GM12801 (cell line): ENCODE results near the gene GNB1L.

Experiments used
- TF ChIP-seq, protein P1 (sequence below): IDR thresholded peaks from one replicate; pipeline ENCODE4 v1.5.1; 2011; ENCODE audit warnings: control low read depth; ENCODE audit not compliant: insufficient read length; ENCODE audit errors: extremely low read depth

Gene GNB1L

DNA sequence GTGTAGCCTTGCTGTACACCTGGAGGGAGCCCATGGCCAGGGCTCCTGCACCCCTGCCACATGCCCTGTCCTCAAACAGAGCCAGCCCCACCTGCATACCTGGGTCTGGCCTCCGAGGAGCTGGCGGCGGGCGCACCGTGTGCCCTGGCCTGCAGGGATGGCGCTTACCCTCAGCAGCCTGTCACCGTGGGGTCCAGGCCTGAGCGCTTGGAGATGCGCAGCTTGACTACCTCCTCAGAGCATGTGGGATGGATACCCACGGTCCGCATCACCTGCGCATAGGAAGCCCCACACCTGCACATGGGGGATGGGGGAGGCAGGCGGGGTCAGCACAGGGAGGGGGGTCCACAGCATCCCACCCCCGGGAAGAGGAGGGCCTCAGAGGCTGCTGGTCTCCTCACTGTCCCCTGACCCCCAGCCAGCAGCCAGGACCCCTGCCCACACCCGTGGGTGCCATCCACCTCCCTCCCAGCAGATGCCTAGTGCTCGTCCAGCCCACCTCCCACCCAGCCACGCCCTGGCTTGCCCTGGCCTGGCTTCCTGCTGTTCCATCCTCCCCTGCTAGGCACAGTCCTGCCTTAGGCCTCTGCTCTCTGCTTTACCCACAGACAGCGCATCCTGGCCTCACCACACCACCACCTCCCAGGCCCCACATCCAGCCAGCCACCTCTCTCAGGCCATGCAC, 22.4 kb upstream of the GNB1L start:
- TF ChIP-seq, protein P1, sequence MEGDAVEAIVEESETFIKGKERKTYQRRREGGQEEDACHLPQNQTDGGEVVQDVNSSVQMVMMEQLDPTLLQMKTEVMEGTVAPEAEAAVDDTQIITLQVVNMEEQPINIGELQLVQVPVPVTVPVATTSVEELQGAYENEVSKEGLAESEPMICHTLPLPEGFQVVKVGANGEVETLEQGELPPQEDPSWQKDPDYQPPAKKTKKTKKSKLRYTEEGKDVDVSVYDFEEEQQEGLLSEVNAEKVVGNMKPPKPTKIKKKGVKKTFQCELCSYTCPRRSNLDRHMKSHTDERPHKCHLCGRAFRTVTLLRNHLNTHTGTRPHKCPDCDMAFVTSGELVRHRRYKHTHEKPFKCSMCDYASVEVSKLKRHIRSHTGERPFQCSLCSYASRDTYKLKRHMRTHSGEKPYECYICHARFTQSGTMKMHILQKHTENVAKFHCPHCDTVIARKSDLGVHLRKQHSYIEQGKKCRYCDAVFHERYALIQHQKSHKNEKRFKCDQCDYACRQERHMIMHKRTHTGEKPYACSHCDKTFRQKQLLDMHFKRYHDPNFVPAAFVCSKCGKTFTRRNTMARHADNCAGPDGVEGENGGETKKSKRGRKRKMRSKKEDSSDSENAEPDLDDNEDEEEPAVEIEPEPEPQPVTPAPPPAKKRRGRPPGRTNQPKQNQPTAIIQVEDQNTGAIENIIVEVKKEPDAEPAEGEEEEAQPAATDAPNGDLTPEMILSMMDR, result no peak

DNA sequence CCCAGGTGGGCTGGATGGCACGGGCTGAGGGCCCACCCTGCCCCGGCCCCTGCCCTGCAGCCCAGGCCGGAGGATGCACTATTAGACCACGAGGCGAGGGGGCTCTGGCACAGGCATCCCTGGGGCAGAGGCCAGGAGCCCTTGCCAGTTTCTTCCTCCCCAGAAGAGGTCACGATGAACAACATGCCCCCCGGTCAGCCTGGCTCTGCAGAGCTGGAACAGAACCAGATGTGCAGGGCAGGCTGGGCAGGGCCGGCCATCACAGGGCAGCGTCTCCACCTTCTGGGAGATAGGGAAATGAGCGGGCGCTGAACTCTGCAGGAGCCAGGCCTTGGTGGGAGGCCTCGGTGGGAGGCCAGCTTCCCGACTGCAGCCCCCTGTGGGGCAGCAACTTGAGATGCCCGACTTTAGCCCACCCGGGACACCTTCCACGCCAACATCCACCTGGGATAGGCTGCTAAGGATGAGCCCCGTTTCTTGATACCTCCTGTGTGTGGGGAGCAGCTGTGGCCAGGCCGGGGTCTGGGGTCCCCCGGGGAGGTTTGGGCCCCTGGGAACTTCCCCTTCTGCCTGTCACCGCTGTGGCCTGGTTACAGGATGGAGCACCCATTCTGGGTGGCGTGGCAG, 21.8 kb upstream of the GNB1L start:
- TF ChIP-seq, protein P1, result no peak

DNA sequence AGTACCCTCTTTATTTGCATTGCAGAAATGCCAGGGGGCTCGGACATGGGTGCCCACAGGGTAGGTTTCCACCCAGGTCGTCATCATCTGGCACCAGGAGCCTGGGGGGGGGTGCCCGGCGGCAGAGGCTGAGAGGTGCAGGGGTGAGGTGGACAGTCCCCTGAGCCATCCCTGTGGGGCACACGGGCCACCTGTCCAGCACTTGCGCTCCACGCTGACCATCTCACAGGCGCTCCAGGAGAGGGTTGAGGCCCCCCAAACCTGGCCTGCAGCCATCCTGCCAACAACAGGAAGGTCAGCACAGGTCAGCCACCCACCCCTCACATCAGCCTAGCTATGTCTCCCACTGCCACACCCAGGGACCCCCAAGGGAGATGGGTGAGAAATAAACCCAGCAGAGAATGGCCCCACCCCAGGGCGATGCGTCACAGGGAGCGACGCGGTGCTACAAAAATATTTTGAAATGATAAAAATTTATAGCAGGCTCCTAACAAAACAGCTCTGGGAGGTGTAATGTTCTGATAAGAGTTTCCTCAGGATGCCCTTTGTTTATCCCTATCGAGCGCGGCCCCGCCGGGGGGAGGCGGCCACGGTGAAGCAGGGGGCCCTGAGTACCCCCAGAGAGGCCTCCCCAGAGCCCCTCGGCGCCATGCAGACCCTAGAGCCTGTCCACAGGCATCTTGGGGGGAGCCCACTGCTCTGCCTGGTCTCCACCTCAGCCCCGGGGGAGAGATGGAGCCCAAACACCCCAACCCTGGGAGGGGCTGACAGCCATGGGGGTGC, 21.0 kb upstream of the GNB1L start:
- TF ChIP-seq, protein P1, result no peak

DNA sequence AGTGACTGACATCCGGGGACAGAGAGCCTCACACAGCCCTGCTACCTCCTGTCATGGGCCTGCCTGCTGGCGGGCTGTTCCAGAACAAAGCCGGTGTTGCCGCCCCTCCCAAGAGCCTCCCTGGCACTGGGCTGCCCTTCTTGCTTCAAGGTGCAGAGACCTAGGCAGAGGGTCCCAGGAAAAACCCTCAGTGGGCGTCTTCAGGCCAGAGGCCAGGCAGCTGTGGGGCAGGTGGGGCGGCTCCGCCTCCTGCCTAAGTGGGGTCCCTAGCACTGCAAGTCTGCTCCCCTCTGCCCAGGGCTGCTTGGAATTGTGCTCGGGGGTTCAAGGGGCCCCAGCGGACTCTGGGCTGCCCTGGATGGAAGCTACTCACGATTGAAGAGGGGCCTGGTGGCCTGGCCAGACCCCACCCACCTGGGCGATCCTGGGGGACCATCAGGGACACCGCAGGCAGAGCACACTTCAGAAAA, 20.4 kb upstream of the GNB1L start:
- TF ChIP-seq, protein P1, result no peak

DNA sequence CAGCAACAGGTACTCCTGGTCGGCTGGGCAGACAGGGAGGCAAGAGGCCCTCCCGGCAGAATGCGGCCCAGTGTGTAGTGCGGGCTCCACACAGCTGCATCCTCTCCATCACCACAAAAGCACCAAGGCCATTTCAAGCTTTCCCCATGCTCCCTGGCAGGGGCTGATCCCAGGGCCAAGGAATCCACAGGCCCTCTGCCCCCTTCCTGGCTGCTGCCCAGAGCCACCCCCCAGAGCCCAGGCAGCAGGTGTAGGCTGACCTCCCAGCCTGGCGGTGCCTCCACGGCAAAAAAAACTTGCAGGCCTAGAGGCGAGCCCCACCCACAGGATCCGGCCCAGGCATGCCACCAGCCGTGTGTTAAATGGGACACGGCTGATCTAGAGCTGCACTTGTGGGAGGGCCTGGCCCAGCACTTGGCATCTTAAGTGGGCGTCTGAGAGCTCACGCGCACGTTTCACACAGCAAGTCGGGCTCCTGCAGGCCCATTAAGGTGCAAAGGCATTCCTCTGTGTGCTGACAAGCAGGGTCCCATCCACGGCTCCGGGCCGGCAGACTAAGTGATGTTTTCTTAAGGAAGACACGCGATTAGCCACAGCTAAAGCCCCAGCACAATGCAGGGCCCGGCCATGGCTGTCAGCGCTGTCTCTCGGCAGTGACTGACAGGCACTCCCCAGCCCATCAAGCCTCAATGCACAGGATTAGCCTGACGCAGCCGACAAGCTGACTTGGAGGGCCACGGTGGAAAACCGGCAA, 19.8 kb upstream of the GNB1L start:
- TF ChIP-seq, protein P1, result no peak

DNA sequence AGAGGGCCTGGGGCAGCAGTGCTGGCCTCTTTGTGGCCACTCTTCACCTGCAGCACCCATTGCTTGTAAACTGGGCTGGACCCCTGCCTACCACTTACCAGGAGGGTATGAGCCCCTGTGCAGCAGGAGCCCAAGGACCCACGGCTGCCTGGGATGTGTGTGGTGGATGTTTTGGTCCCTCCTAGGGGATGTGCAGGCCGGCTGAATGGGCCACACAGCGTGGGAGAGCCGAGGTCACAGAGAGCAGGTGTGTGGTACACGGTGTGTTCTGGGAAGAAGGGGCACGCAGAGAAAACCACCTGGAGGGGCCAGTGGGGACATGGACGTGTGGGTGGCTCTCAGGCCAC, 19.3 kb upstream of the GNB1L start:
- TF ChIP-seq, protein P1, result no peak
